Mononuclear cell (primary cell): ENCODE data around the gene FBXO48. TPM values are rescaled to one million over a fixed set of nuclear protein-coding genes. Genes with fewer than 3 reads are reported as not detected.
"Not testable (repeated sequence)": the region's sequence is repeated elsewhere in the genome, so short reads cannot be mapped to it uniquely, and the experiment has no call there.

ENCODE experiments used
- H3K27me3 ChIP-seq: 2 replicates; pipeline ENCODE4 v1.6.0; 2011; ENCODE audit warnings: low read length, control low read depth; ENCODE audit not compliant: insufficient read depth
- H3K4me1 ChIP-seq: 2 replicates; pipeline ENCODE4 v1.5.1; 2011; ENCODE audit warnings: mild to moderate bottlenecking, low read length, control low read depth; ENCODE audit not compliant: insufficient read depth
- H3K4me3 ChIP-seq: 2 replicates; pipeline ENCODE4 v1.5.1; 2011; ENCODE audit warnings: mild to moderate bottlenecking, low read length, moderate library complexity
- H3K9me3 ChIP-seq: 2 replicates; pipeline ENCODE4 v1.5.1; 2011; ENCODE audit warnings: low read depth, mild to moderate bottlenecking, control low read depth, low read length
- total RNA-seq: library from RNA; depleted of rRNA; stranded (reverse); fragments of >200 nt; gene quantifications from one replicate; pipeline ENCODE4 v1.2.3, GENCODE V29; 2012

Gene FBXO48
- total RNA-seq, 1 donor, result 0.52 TPM

GRCh38 chr2:68458981-68459380 is 8.1 kb downstream of the FBXO48 start:
- Histone ChIP-seq H3K27me3 (no peaks in the 10 kb centered on the region), H3K4me3 (no peak overlapping the region), H3K4me1 (no peaks in the 10 kb centered on the region), H3K9me3 (no peaks in the 10 kb centered on the region)

DNA sequence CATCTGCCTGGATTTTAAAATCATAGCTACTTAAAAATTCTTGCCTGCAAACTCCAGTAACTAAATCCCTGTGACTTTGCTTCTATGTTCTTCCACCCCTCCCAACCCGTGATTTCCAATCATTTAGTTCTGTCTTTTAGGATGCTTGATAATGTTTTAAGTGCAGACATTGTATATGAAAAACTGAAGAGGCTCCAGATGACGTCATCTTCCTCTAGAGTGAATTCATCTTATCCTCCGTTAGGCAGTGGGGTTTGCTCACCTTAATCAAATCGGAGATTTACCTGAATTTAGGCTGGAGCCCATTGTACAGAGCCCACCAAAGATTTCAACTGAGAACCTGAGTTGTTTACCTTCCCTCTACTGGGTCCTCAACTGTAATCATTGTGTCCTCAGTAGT is 10.9 kb downstream of the FBXO48 start:
- Histone ChIP-seq H3K4me3 (no peak overlapping the region), H3K27me3 (no peaks in the 10 kb centered on the region), H3K9me3 (no peaks in the 10 kb centered on the region)

DNA sequence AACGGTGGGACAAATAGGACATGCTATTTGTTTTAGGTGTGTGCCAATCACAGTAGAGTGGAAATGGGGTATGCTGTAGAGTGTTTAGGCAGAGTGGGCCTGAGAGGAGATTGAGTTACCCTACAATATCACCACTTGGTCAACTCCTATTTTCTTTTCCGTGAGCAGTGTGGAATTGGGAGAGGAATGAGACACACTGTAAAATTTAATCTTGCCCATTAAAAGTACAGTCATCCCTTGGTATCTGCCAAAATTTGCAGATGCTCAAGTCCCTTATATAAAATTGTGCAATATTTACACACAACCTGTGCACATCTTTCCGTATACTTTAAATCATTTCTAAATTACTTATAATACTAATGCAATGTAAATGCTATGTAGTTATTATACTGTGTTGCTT is 12.4 kb downstream of the FBXO48 start:
- Histone ChIP-seq H3K9me3 (no peaks in the 10 kb centered on the region), H3K4me1 (peaks cover 7% of the 10 kb centered on the region), H3K27me3 (no peaks in the 10 kb centered on the region), H3K4me3 (no peak overlapping the region)

More for the DNA sequence above, 10.9 kb downstream of the FBXO48 start:
- peaks cover 7% of the 10 kb centered on the region for H3K4me1 ChIP-seq

DNA sequence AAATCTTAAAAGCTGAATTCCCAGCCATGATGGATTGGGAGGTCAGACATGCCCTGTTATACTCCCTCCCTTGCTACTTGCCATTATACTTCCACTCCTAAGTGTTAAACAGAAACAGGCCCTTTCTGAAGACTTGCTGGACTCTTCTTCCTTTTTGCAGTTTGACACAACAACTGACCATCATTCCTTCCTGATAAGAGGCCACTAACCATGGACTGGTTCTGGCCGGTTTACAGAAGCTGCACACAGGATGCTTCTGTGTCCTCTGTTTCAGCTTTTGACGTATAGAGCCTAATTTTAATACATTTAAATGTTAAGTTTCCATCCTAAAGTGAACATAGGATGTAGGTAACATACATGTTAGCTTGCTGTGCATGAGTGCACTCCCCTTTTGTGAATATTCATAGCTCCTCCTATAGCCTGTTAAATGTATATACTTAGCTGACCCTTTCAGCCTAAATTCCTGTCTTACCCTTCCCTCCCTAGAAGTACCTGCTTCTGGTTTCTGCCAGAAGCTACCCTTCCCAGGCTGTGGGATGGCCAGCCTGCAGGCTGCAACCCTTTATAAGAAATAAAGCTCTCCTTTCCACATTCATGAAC is 13.2 kb downstream of the FBXO48 start:
- Histone ChIP-seq H3K4me3 (no peak overlapping the region), H3K4me1 (peaks cover 7% of the 10 kb centered on the region), H3K9me3 (no peaks in the 10 kb centered on the region), H3K27me3 (no peaks in the 10 kb centered on the region)

DNA sequence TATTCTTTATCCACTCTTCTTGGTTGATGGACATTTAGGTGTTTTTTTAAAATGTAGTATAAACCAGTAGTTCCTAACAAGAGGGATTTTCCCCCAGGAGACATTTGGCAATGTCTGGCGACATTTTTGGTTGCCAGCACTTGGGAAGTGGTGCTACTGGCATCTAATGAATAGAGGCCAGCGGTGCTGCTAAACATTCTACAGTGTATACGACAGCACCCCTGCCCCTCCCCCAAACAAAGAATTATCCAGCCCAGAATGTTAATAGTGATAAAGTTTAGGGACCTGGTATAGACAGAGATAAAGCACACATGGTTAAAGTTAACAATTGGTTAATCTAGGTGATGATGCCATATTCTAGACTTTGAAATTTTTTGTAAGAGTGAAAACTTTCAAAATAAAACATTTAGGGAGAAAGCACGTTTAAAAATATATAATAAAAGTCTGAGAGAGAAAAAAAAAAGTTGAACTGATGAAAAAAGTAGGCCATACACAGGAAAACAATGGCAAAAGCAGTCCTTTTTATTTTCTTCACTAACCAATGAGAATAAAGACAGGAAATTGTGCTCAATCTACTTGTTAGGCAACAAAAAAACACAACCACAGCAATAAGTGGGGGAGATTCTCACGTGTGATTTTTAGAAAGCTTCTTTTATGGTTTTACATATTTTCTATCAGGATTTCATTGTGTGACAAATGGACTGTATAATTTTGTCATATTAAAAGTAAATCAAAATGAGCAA is 14.8 kb downstream of the FBXO48 start:
- H3K4me3 ChIP-seq, result no peak overlapping the region
- no peaks in the 10 kb centered on the region for H3K27me3 ChIP-seq
- peaks cover 7% of the 10 kb centered on the region for H3K4me1 ChIP-seq
- no peaks in the 10 kb centered on the region for H3K9me3 ChIP-seq

- no peak overlapping the region for H3K4me3 ChIP-seq
- H3K4me1 ChIP-seq, result peaks cover 7% of the 10 kb centered on the region
- H3K27me3 ChIP-seq, result no peaks in the 10 kb centered on the region
- no peaks in the 10 kb centered on the region for H3K9me3 ChIP-seq
These were observed 18.1 kb downstream of the FBXO48 start for GRCh38 chr2:68448671-68449653.

DNA sequence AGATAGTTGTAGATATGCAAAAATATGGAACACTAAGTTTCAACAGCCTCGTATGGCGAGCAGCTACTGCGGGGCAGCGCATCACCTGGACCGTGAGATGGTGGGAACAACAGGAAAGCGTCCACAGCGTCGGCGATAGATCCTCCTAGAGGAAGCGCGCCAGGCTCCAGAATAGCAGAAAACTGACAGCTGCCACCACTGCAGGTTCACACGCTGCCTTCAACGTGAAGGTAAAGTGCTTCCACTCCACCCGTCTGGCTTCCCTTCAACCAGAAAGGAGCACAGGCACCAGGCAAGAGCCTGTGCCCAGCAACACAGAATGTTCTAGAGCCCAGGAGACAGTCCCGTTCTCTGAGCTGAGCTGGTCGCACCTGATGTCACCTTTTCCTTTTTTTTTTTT is 20.0 kb downstream of the FBXO48 start:
- no peaks in the 10 kb centered on the region for H3K9me3 ChIP-seq
- H3K4me1 ChIP-seq, result peaks cover 1% of the 10 kb centered on the region
- no peaks in the 10 kb centered on the region for H3K27me3 ChIP-seq
- no peak overlapping the region for H3K4me3 ChIP-seq

DNA sequence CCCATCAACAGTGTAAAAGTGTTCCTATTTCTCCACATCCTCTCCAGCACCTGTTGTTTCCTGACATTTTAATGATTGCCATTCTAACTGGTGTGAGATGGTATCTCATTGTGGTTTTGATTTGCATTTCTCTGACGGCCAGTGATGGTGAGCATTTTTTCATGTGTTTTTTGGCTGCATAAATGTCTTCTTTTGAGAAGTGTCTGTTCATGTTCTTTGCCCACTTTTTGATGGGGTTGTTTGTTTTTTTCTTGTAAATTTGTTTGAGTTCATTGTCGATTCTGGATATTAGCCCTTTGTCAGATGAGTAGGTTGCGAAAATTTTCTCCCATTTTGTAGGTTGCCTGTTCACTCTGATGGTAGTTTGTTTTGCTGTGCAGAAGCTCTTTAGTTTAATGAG is 20.7 kb downstream of the FBXO48 start:
- not testable (repeated sequence) for H3K4me3 ChIP-seq, H3K9me3 ChIP-seq, H3K4me1 ChIP-seq, H3K27me3 ChIP-seq

DNA sequence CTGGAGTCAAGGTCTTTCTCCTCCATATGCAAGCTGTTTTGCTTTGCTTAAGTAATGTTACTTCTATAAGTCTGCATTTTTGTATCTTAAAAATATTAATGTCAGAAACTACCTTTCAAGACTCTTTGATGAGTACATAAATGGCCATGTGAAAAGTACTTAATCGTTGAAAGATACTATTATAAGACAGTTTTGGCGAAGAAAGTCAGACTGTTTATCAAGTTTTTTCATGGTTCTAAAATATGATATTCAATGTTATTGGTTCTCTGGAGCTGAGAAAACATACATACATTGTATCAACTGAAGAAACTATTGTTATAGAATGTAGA is 25.1 kb downstream of the FBXO48 start:
- Histone ChIP-seq H3K4me1 (peaks cover 32% of the 10 kb centered on the region), H3K9me3 (no peaks in the 10 kb centered on the region), H3K27me3 (no peaks in the 10 kb centered on the region), H3K4me3 (no peak overlapping the region)

DNA sequence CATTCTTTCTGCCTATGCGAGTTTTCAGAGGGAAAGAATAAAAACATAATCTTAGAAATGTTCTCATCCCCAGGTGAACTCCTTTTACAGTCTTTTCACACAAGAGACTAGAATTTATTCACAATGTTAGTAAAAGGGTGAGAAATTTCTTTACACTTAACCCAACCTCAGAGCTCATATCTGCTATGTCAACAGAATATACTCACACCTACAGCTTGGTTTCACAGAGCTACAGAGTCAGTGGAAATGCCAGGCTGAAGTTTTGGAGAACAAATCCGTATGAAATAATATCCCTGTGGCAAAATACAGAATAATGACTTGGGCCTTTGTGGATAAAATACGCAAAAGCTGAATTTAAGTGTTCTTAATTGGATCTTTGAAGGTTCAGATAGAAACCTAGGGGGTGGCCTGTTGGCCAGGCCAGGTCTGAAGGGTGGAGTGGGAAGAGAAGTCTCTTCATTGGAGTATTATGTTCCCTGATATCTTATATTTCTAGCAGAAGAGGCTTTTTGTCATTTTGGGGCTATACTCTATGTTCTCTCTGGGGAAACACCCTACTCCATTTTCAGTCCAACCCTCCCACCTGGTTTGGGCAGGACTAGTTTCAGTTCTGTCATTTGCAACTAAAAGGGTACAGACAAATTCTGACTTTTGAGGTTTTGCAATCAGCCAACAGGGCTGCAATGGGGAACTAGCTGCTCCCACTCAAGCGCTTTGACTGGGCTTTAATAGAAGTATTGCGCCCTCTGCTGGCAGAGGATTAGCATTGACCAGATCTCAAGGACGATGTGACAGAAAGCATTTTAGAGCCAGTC is 25.7 kb downstream of the FBXO48 start:
- H3K9me3 ChIP-seq, result no peaks in the 10 kb centered on the region
- H3K27me3 ChIP-seq, result no peaks in the 10 kb centered on the region
- peaks cover 32% of the 10 kb centered on the region for H3K4me1 ChIP-seq
- H3K4me3 ChIP-seq, result no peak overlapping the region

DNA sequence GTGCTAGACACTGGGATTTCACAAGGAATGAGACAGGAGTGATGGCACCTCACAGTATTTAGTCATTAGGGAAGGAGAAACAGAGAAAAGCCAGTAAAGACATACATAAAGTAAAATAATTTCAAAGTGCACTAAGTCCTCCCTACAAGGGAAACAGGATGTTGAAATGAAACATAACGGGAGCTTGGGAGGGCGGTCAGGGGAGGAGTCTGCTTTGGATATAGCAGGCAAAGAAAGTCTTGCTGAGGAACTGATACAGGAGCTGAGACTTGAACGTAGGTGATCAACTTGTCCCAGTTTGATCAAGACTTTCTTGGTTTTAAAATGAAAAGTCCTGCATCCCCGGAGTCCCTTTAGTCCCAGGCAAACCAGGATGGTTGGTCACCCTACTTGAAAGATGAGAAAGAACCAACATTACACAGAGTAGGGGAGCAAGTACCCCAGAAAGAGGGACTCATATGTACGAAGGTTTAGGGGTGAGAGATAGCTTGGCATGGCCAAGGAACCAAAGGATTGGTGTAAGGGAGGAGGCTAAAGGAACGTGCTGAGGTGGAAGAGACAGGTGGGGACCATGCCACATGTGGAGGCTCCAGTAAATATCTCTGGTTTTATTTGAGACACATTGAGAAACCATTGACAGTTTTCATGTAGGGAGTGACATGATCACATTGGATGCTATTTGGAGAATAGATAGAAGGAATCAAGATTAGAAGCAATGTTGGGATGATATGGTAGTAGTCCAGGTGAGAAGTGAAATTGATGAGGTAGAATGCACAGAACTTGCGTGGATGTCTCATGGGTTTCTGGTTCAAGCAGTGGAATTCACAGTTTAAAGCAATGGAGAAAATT is 28.4 kb downstream of the FBXO48 start:
- Histone ChIP-seq H3K9me3 (no peaks in the 10 kb centered on the region), H3K4me1 (peaks cover 37% of the 10 kb centered on the region), H3K4me3 (no peak overlapping the region), H3K27me3 (no peaks in the 10 kb centered on the region)

GRCh38 chr2:68436270-68436669 is 30.8 kb downstream of the FBXO48 start:
- Histone ChIP-seq H3K27me3 (no peaks in the 10 kb centered on the region), H3K9me3 (no peaks in the 10 kb centered on the region), H3K4me1 (peaks cover 31% of the 10 kb centered on the region), H3K4me3 (no peak overlapping the region)

DNA sequence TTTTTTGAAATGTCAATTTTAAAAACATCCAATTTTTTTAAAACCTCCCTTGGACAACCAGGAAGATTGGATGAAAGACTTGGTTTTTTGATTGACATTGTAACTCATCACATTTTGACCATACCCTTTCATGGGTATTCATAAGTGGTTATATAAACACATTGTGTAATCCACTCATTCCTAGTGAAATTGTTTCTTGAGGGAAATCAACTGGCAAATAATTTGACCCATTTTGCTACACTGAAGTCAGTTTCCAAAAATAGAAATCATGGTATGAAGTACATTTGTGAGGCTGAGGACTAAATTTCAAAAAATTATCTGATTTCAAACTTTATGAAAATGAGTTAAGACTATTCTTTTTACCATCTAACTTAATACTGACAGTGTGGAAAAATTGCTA is 31.5 kb downstream of the FBXO48 start:
- Histone ChIP-seq H3K4me1 (peaks cover 25% of the 10 kb centered on the region), H3K27me3 (no peaks in the 10 kb centered on the region), H3K9me3 (no peaks in the 10 kb centered on the region), H3K4me3 (no peak overlapping the region)

GRCh38 chr2:68434981-68435380 is 32.1 kb downstream of the FBXO48 start:
- Histone ChIP-seq H3K27me3 (no peaks in the 10 kb centered on the region), H3K4me3 (no peak overlapping the region), H3K9me3 (no peaks in the 10 kb centered on the region), H3K4me1 (peaks cover 19% of the 10 kb centered on the region)
